ENCODE data around the gene UNC45A. TPM values are rescaled to one million over a fixed set of nuclear protein-coding genes. Genes with fewer than 3 reads are reported as not detected.

The UNC45A gene
- total RNA-seq, 1 experiment from 2014 or later, result 34.6 TPM

- DNase-seq (ENCODE audit: low spot score), result no peak
These were observed 63.7 kb downstream of the UNC45A start for GRCh38 chr15:90998737-90999136.

- DNase-seq (ENCODE audit: low spot score), result no peak
These were observed 66.1 kb downstream of the UNC45A start for GRCh38 chr15:91001209-91001608.

Other genes starting within 250 kb of the UNC45A start
- 11.0 and 12.1 TPM in 2 replicates for gene BLM, start 217.9 kb upstream of the UNC45A start, total RNA-seq (2014; rRNA removed; shearing (Covaris generic))
- gene FURIN, start 66.7 kb upstream of the UNC45A start, total RNA-seq (2014; rRNA removed; shearing (Covaris generic)), result 8.1 and 16.9 TPM in 2 replicates
- 0.43 and 0.88 TPM in 2 replicates for gene FES, start 50.8 kb upstream of the UNC45A start, total RNA-seq (2014; rRNA removed; shearing (Covaris generic))
- 3.9 and 10.0 TPM in 2 replicates for gene MAN2A2, start 32.0 kb upstream of the UNC45A start, total RNA-seq (2014; rRNA removed; shearing (Covaris generic))
- gene HDDC3, start 2.7 kb upstream of the UNC45A start, total RNA-seq (2014; rRNA removed; shearing (Covaris generic)), result 12.9 and 18.1 TPM in 2 replicates
- gene RCCD1, start 19.6 kb downstream of the UNC45A start, total RNA-seq (2014; rRNA removed; shearing (Covaris generic)), result 0.06 TPM in 1 of 2 replicates, not detected in the other
- 245 and 259 TPM in 2 replicates for gene PRC1, start 59.2 kb downstream of the UNC45A start, total RNA-seq (2014; rRNA removed; shearing (Covaris generic))
- 7.5 and 12.6 TPM in 2 replicates for gene VPS33B, start 87.3 kb downstream of the UNC45A start, total RNA-seq (2014; rRNA removed; shearing (Covaris generic))
- gene SV2B, start 165.0 kb downstream of the UNC45A start, total RNA-seq (2014; rRNA removed; shearing (Covaris generic)), result 0.04 TPM in 1 of 2 replicates, not detected in the other